NCI-H2196 treated with DMSO at 0.1 percent for 48 hours (cell line): ENCODE data around the gene ZFP69.

Source experiments
- DNase-seq: peaks from one replicate; lab custom pipeline; 2025; ENCODE audit not compliant: unreplicated experiment; lab: John Stamatoyannopoulos, UW

Gene ZFP69

GRCh38 chr1:40508375-40509341, 31.6 kb downstream of the ZFP69 start, which contains the start of gene EXO5:
EXO5 (plus strand) TSS chr1:40508767; CDS start chr1:40514545, 5,778 bp downstream.
- DNase-seq, result peak; percentile 48

- DNase-seq, result no peak
Measured at GRCh38 chr1:40519517-40519916, 42.4 kb downstream of the ZFP69 start.

- no peak for DNase-seq
Measured at GRCh38 chr1:40530735-40531380, 53.8 kb downstream of the ZFP69 start.

- DNase-seq, result peak; percentile 91
Measured at GRCh38 chr1:40531381-40532061, 54.4 kb downstream of the ZFP69 start, which contains the start of gene ZNF684. ZNF684 (plus strand) TSS chr1:40531637; CDS start chr1:40533167, 1,530 bp downstream.

GRCh38 chr1:40532062-40532389, 54.9 kb downstream of the ZFP69 start:
- DNase-seq, result no peak

GRCh38 chr1:40532844-40533424, 55.8 kb downstream of the ZFP69 start:
- peak; percentile 31 for DNase-seq

GRCh38 chr1:40534589-40534988, 57.5 kb downstream of the ZFP69 start:
- DNase-seq, result no peak

GRCh38 chr1:40535732-40536131, 58.6 kb downstream of the ZFP69 start:
- no peak for DNase-seq

- DNase-seq, result no peak
Measured at GRCh38 chr1:40539338-40539737, 62.2 kb downstream of the ZFP69 start.
